HCT116 (cell line): ENCODE measurements around the gene CMBL. TPM values are rescaled to one million over a fixed set of nuclear protein-coding genes. Genes with fewer than 3 reads are reported as not detected.

ENCODE experiments used
- ATAC-seq: fragments of 200-7000 bp; cut with Tn5 transposase; 2 replicates; pipeline ENCODE4 v1.9.1; 2020; ENCODE audit warnings: mild to moderate bottlenecking, moderate library complexity
- BruUV-seq: library from RNA; stranded (reverse); fragments of 400-500 nt; replicated peaks from 2 replicates; lab custom pipeline; 2021; lab: Mats Ljungman, UMichigan
- CTCF ChIA-PET: fragments of 300-600 bp; sonication (Branson Sonifier 250); formaldehyde crosslinking; loops from one replicate; lab custom pipeline; 2021; ENCODE audit warnings: antibody characterized with exemption; lab: Charles Lee
- POLR2A ChIA-PET: fragments of 300-600, 350-600 bp; sonication (Branson Sonifier 250); formaldehyde crosslinking; loops from one replicate; lab custom pipeline; 2021; ENCODE audit warnings: antibody characterized with exemption; lab: Charles Lee
- RAD21 ChIA-PET, 2 experiments: fragments of 300-600 bp; sonication (Branson Sonifier 250); formaldehyde crosslinking; loops; one replicate each; lab custom pipeline; 2023; ENCODE audit warnings: low total read pairs in 2 of 2; ENCODE audit not compliant: uncharacterized antibody in 2 of 2, unreplicated experiment in 2 of 2, low non-redundant PET in 1 of 2; lab: Charles Lee
- DNase-seq: peaks from one replicate; pipeline ENCODE4 v3.0.0-alpha.2; 2010; ENCODE audit warnings: low read depth, low spot score
- H2AFZ ChIP-seq: fragments of 200-600 bp; shearing (Covaris generic), sonication (generic); 2 replicates; pipeline ENCODE4 v1.6.1; 2017; ENCODE audit warnings: low read depth, mixed run types, mixed read lengths, antibody characterized with exemption, low read length; ENCODE audit not compliant: poor library complexity, severe bottlenecking
- H3K27ac ChIP-seq: 2 replicates; pipeline ENCODE4 v1.5.1; 2012; ENCODE audit warnings: low read depth, low read length
- H3K27me3 ChIP-seq: fragments of 200-600 bp; sonication (generic); 2 replicates; pipeline ENCODE4 v1.6.1; 2016; ENCODE audit warnings: mixed run types, low read length, mixed read lengths; ENCODE audit not compliant: insufficient read depth
- H3K36me3 ChIP-seq, 2 experiments: fragments of 200-500 bp in 1 of 2; fragments of 200-600 bp in 1 of 2; sonication (Bioruptor generic) in 1 of 2; sonication (generic) in 1 of 2; 2 replicates each; pipeline versions ENCODE4 v1.5.1 to v1.6.1; 2014 to 2016; ENCODE audit warnings: low read length in 2 of 2, inconsistent platforms in 1 of 2, mixed read lengths in 1 of 2, mixed run types in 1 of 2; ENCODE audit not compliant: insufficient read depth in 2 of 2, control insufficient read depth in 1 of 2
- H3K4me1 ChIP-seq, 2 experiments: fragments of 200-600 bp in 1 of 2; sonication (generic) in 1 of 2; 2 replicates each; pipeline versions ENCODE4 v1.5.1 to v1.6.1; 2012 to 2017; ENCODE audit warnings: low read length in 2 of 2, inconsistent platforms in 1 of 2, mild to moderate bottlenecking in 1 of 2, mixed read lengths in 1 of 2, mixed run types in 1 of 2, moderate library complexity in 1 of 2; ENCODE audit not compliant: insufficient read depth in 2 of 2, control insufficient read depth in 1 of 2
- H3K4me2 ChIP-seq: fragments of 200-600 bp; sonication (generic); 2 replicates; pipeline ENCODE4 v1.6.1; 2017; ENCODE audit warnings: mixed run types, low read length, mixed read lengths
- H3K4me3 ChIP-seq, 2 experiments: fragments of 200-600 bp in 1 of 2; sonication (generic) in 1 of 2; replicated peaks in 1 of 2; 2 replicates each; pipeline ENCODE4 v1.5.1; 2011 to 2016; ENCODE audit warnings: low read length in 2 of 2, control low read depth in 1 of 2, low read depth in 1 of 2, mild to moderate bottlenecking in 1 of 2, mixed read lengths in 1 of 2, mixed run types in 1 of 2
- H3K79me2 ChIP-seq: fragments of 200-600 bp; sonication (generic); 2 replicates; pipeline ENCODE4 v1.6.1; 2017; ENCODE audit warnings: mild to moderate bottlenecking, mixed run types, low read length, moderate library complexity, mixed read lengths; ENCODE audit not compliant: insufficient read depth
- H3K9ac ChIP-seq: fragments of 200-600 bp; sonication (generic); 2 replicates; pipeline ENCODE4 v1.6.1; 2016; ENCODE audit warnings: low read length, mixed read lengths
- H3K9me2 ChIP-seq: fragments of 200-600 bp; sonication (generic), shearing (Covaris generic); 2 replicates; pipeline ENCODE4 v1.6.1; 2017; ENCODE audit warnings: mixed run types, mild to moderate bottlenecking, moderate library complexity; ENCODE audit not compliant: insufficient read depth
- H3K9me3 ChIP-seq, 2 experiments: fragments of 200-500 bp in 1 of 2; fragments of 200-600 bp in 1 of 2; sonication (Bioruptor generic) in 1 of 2; sonication (generic) in 1 of 2; 2 replicates each; pipeline ENCODE4 v1.6.1; 2014 to 2017; ENCODE audit warnings: low read length in 2 of 2, mixed read lengths in 2 of 2, inconsistent platforms in 1 of 2, low read depth in 1 of 2, mild to moderate bottlenecking in 1 of 2, mixed run types in 1 of 2, moderate library complexity in 1 of 2; ENCODE audit not compliant: control insufficient read depth in 1 of 2, insufficient read depth in 1 of 2
- H4K20me1 ChIP-seq: fragments of 200-600 bp; sonication (generic), shearing (Covaris generic); 2 replicates; pipeline ENCODE4 v1.6.1; 2017; ENCODE audit warnings: mixed run types, mild to moderate bottlenecking, moderate library complexity; ENCODE audit not compliant: insufficient read depth
- ELF1 ChIP-seq: IDR thresholded peaks from 2 replicates; pipeline ENCODE4 v1.6.1; 2012; ENCODE audit warnings: low read depth, borderline replicate concordance
- JUND ChIP-seq: IDR thresholded peaks from 2 replicates; pipeline ENCODE4 v1.6.1; 2012
- POLR2AphosphoS5 ChIP-seq: IDR thresholded peaks from 2 replicates; pipeline ENCODE4 v1.6.1; 2011; ENCODE audit warnings: mild to moderate bottlenecking, low read depth, low read length, moderate library complexity
- intact Hi-C: fragments of 100-400 bp; cut with micrococcal nuclease; formaldehyde crosslinking; loops from 2 replicates; pipeline ENCODE4 v1.10.0; 2022
- total RNA-seq: library from RNA; stranded (reverse); gene quantifications from one replicate; pipeline ENCODE4 v1.2.1, GENCODE V29; 2021; ENCODE audit not compliant: unreplicated experiment
- TF ChIP-seq, protein P1 (sequence below): IDR thresholded peaks from 2 replicates; pipeline ENCODE4 v1.6.1; 2011; ENCODE audit warnings: mild to moderate bottlenecking, low read length, moderate library complexity; ENCODE audit not compliant: insufficient replicate concordance; ENCODE audit errors: extremely low read depth
- TF ChIP-seq, protein P2 (sequence below): IDR thresholded peaks from 2 replicates; pipeline ENCODE4 v1.6.1; 2012

CMBL gene
- total RNA-seq, 1 experiment from 2014 or later = 51.0 TPM

DNA sequence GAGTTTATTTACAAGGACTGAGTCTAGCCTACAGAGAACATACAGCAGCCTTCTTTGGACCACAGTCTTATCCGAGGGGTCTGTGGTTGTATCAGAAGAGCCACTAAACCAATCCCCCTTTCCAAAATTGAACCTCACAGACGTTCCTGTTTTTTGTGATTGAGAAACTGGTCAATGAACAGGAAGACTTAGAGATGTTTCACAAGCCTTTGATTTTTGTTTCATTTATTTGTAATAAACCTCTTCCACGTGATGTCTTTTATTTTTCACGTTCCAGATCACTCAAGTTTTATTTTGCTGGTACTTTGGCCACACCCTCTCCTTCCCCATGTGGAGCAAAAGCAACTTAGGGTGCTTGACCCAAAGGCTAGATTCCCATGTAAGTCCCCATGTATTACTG lies 41.6 kb downstream of the CMBL start:
- peaks cover 34 to 37% of the 10 kb centered on the region in 2 experiments for H3K36me3 ChIP-seq
- RAD21 ChIA-PET = no interaction called here
- intact Hi-C loops = no loop called here
- no peaks in the 10 kb centered on the region for H3K9me3 ChIP-seq
- H3K79me2 ChIP-seq = peaks cover 8% of the 10 kb centered on the region; the same call in 1 of the 2 replicates
- peaks cover 0 to 12% of the 10 kb centered on the region in 2 experiments; a peak in 1 of 4 replicates for H3K4me1 ChIP-seq
- CTCF ChIA-PET = no interaction called here
- ATAC-seq = peak; percentile 23
- TSS peak; percentile 4 for BruUV-seq
- no peak overlapping the region for H2AFZ ChIP-seq
- no peaks in the 10 kb centered on the region; the same call in 1 of the 2 replicates for H4K20me1 ChIP-seq
- TF ChIP-seq, protein P1, sequence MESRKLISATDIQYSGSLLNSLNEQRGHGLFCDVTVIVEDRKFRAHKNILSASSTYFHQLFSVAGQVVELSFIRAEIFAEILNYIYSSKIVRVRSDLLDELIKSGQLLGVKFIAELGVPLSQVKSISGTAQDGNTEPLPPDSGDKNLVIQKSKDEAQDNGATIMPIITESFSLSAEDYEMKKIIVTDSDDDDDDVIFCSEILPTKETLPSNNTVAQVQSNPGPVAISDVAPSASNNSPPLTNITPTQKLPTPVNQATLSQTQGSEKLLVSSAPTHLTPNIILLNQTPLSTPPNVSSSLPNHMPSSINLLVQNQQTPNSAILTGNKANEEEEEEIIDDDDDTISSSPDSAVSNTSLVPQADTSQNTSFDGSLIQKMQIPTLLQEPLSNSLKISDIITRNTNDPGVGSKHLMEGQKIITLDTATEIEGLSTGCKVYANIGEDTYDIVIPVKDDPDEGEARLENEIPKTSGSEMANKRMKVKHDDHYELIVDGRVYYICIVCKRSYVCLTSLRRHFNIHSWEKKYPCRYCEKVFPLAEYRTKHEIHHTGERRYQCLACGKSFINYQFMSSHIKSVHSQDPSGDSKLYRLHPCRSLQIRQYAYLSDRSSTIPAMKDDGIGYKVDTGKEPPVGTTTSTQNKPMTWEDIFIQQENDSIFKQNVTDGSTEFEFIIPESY = no peak
- TF ChIP-seq, protein P2, sequence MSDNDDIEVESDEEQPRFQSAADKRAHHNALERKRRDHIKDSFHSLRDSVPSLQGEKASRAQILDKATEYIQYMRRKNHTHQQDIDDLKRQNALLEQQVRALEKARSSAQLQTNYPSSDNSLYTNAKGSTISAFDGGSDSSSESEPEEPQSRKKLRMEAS = 0 out of 2 replicates have a peak, but pooled peaks have one; percentile 14
- TF ChIP-seq ELF1 = no peak
- no peaks in the 10 kb centered on the region for H3K9me2 ChIP-seq
- no peaks in the 10 kb centered on the region for H3K27me3 ChIP-seq
- H3K4me3 ChIP-seq = no peak overlapping the region
- POLR2A ChIA-PET = no interaction called here
- no peak overlapping the region for H3K4me2 ChIP-seq
- H3K27ac ChIP-seq = no peak overlapping the region
- H3K9ac ChIP-seq = no peak overlapping the region
- no peak for DNase-seq

DNA sequence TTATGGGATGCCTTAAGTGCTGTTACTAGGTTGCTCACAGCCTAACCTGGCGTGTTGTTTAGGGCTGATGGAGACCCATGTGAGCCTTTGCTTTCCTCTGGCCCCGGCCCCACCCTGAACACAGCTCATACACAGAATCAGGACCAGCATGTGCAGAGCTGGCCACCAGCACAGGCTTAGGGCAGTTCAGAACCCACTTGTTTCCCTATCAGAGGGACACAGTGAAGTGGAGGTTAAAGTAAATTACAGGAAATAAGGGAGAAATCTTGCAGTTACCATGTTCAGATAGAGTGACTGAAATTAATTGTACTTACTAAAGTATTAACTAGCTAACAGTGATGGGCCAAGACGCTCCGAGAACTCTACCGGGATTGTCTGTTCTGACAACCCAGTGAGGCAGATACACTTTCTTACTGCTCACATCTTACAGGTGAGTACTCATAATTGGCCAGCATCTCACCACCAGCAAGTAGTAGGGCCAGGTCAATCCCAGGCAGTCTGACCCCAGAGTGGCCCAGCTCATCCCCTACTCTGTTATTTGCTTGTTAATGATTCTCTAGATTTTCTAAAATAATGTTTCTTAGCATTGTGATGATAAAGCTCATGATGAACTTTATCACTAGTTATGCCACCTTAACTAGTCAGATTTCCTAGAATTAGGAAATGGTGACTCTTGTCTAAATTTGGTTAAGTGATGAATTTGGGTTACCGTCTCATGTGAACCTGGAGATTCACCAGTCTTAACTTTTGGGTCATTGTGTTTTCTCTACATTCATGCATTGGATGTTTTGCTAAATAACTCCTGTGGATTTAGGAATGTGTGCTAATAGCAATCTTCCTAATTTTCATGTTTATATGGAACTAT lies 42.2 kb downstream of the CMBL start:
- POLR2A ChIA-PET = no interaction called here
- intact Hi-C loops = no loop called here

More for the DNA sequence above, 42.2 kb downstream of the CMBL start:
- H3K36me3 ChIP-seq = peaks cover 41 to 43% of the 10 kb centered on the region in 2 experiments
- H2AFZ ChIP-seq = no peak overlapping the region
- peaks cover 14% of the 10 kb centered on the region; the same call in 1 of the 2 replicates for H3K79me2 ChIP-seq
- no peaks in the 10 kb centered on the region for H3K9me2 ChIP-seq
- no peaks in the 10 kb centered on the region for H3K27me3 ChIP-seq
- DNase-seq (no peak), ATAC-seq (peak; percentile 42)
- H3K4me2 ChIP-seq = no peak overlapping the region
- H3K9ac ChIP-seq = no peak overlapping the region
- no peaks in the 10 kb centered on the region for H3K9me3 ChIP-seq
- peaks cover 0 to 12% of the 10 kb centered on the region in 2 experiments; a peak in 1 of 4 replicates for H3K4me1 ChIP-seq
- H3K27ac ChIP-seq = no peak overlapping the region
- ChIA-PET RAD21 (no interaction called here), CTCF (interaction anchor here (0.6 kb wide), 1 partner anchor 19 kb away, joined by 3 read pairs; no protein-coding TSS in a partner anchor)
- no peak for TF ChIP-seq JUND
- peak; percentile 42 for TF ChIP-seq POLR2AphosphoS5
- H3K4me3 ChIP-seq = no peak overlapping the region
- peaks cover 2% of the 10 kb centered on the region; the same call in 1 of the 2 replicates for H4K20me1 ChIP-seq
- no TSS peak for BruUV-seq
